H54 (cell line): ENCODE results near the gene TMEM39B.
"Not testable (repeated sequence)": the region's sequence is repeated elsewhere in the genome, so short reads cannot be mapped to it uniquely, and the experiment has no call there.

Source experiments
- DNase-seq: peaks from one replicate; pipeline ENCODE4 v3.0.0; 2011; ENCODE audit warnings: low spot score, mixed read lengths; ENCODE audit not compliant: insufficient read length
- FAIRE-seq: peaks from 3 replicates; lab custom pipeline; 2011; peaks lifted over from hg19 to GRCh38; lab: Jason Lieb, UNC
- POLR2A ChIP-seq: IDR thresholded peaks from 2 replicates; pipeline ENCODE4 v1.6.1; 2011; ENCODE audit warnings: low read depth, mild to moderate bottlenecking, low read length

Gene TMEM39B

DNA sequence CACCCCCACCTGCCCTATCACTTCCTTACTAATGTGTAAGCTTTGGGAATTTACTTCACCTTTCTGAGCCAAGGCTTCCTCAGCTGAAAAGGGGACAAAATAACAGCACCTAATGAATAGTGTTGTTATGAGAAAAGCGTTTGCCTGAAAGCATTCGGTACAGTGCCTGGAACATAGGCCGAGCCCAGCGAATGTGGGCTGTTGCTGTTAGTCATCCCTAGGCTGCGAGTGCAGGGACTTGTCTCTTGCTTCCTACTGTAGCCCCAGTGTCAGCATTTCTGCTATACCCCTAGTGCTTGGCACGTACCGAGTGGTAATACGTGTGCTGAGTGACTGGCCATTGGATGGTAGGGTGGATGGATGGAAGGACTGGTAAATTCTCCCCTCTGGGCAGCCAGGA lies 18.4 kb downstream of the TMEM39B start:
- TF ChIP-seq POLR2A: no peak
- FAIRE-seq (no peak), DNase-seq (no peak)

DNA sequence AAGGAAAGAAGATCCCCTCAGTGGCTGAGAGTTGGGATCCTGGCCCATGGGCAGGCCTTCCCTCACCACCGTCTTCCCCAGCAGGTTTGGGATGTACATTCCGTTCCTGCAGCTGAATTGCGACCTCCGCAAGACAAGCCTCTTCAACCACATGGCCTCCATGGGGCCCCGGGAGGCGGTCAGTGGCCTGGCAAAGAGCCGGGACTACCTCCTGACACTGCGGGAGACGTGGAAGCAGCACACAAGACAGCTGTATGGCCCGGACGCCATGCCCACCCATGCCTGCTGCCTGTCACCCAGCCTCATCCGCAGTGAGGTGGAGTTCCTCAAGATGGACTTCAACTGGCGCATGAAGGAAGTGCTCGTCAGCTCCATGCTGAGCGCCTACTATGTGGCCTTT lies 18.9 kb downstream of the TMEM39B start:
- DNase-seq (no peak), FAIRE-seq (no peak)
- TF ChIP-seq POLR2A: no peak

- FAIRE-seq: no peak
These were observed 22.2 kb downstream of the TMEM39B start for GRCh38 chr1:32094746-32095521.

DNA sequence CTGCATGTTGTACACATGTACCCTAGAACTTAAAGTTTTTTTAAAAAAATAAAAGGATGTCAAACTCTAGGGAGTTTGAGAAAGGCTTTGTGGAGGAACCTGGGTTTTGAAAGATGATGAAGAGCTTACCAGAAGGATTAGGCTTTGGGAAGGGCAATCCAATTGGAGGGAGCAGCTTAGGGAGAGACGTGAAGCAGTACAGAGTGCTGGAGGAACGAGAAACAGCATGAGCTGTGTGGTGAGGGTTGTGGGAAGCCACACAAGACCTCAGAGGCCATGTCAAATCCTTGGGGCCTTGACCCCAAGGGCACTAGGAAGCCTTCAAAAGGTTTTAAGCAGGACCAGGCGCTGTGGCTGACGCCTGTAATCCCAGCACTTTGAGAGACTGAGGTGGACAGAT lies 26.7 kb downstream of the TMEM39B start:
- no peak for DNase-seq
- no peak for TF ChIP-seq POLR2A
- FAIRE-seq: no peak

More at GRCh38 chr1:32094746-32095521, 22.2 kb downstream of the TMEM39B start:
- no peak for DNase-seq
- TF ChIP-seq POLR2A: no peak

DNA sequence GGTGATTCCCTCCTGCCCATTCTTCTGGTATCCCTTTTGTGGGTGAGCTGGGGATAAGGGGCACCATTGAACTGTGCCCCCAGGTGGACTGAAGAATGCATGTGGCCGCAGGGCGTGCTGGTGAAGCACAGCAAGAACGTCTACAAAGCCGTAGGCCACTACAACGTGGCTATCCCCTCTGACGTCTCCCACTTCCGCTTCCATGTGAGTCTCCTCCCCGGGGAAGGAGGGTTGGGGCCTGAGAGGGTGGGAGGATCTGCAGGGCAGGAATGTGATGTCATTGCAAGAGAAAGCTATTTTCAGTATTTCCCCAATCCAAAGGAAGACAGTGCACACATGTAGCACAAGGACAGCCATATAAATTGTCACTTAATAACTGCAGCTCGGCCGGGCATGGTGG lies 27.6 kb downstream of the TMEM39B start:
- FAIRE-seq: no peak

GRCh38 chr1:32100807-32101708 lies 28.3 kb downstream of the TMEM39B start:
- DNase-seq (no peak), FAIRE-seq (no peak)
- TF ChIP-seq POLR2A: no peak

More for the DNA sequence above, 27.6 kb downstream of the TMEM39B start:
- TF ChIP-seq POLR2A: no peak
- no peak for DNase-seq

- no peak for TF ChIP-seq POLR2A
- no peak for FAIRE-seq
- DNase-seq: no peak
These were observed 31.4 kb downstream of the TMEM39B start for GRCh38 chr1:32104127-32104526.

GRCh38 chr1:32105338-32105737 lies 32.6 kb downstream of the TMEM39B start:
- DNase-seq (no peak), FAIRE-seq (no peak)
- TF ChIP-seq POLR2A: no peak

GRCh38 chr1:32106663-32107275 lies 34.0 kb downstream of the TMEM39B start:
- TF ChIP-seq POLR2A: no peak
- FAIRE-seq: no peak
- no peak for DNase-seq

- peak; percentile 67 for DNase-seq
- TF ChIP-seq POLR2A: peak; percentile 60
- FAIRE-seq: peak; percentile 86
These were observed 35.3 kb downstream of the TMEM39B start, which contains the start of gene KPNA6 for GRCh38 chr1:32107742-32108661. TSS of gene KPNA6 (plus strand) at chr1:32108056. CDS start at chr1:32108131, 75 bp downstream.

GRCh38 chr1:32111040-32111623 lies 38.4 kb downstream of the TMEM39B start:
- no peak for DNase-seq
- no peak for TF ChIP-seq POLR2A
- no peak for FAIRE-seq

DNA sequence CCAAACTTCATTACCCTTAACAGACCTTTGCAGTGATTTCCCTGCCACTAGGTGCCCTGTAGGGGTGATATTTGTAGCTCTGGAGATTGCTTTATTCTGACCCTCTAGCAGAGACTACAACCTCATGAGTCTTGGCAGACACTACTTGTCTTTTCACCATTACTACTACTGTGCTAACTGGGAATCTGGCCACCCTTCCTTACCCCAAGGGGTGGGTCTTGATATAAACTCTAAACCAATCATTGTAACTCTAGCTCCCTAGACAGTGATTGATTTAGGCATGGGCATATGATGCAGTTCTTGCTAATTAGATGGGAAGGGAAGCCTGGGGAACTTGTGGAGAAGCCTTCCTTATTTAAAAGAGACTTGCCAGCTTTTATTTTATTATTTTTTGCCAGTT lies 39.0 kb downstream of the TMEM39B start:
- FAIRE-seq (no peak), DNase-seq (no peak)
- TF ChIP-seq POLR2A: no peak

DNA sequence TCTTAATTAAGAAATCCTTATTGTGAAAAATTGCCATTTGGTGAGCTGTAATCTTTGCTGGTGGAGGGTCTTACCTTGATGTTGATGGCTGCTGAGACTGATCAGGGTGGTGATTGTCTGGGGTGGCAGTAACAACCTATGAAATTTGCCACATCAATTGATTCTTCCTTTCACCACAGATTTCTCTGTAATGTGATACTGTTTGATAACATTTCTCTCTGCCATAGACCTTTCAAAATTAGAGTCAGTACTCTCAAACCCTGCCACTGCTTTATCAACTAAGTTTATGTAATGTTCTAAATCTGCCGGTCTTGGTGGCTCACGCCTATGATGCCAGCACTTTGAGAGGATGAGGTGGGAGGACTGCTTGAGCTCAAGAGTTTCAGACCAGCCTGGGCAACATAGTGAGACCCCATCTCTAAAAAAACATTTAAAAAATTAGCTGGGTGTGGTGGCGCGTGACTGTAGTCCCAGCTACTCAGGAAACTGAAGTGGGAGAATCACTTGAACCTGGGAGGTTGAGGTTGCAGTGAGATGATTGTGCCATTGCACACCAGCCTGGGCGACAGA lies 40.2 kb downstream of the TMEM39B start:
- FAIRE-seq: no peak
- DNase-seq: no peak
- TF ChIP-seq POLR2A: no peak

DNA sequence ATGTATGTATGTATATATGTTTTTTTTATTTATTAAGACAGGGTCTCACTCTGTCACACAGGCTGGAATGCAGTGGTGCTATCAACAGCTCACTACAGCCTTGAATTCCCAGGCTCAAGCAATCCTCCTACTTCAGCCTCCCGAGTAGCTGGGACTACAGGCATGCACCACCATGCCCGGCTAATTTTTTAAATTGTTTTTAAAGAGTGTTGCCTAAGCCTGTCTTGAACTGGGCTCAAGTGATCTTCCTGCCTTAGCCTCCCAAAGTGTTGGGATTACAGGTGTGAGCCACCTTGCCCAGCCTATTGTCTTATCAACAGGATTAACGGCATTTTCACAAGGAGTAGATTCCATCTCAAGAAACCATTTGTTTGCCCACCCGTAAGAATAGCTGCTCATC lies 40.7 kb downstream of the TMEM39B start:
- not testable (repeated sequence) for DNase-seq, FAIRE-seq
